SK-N-SH treated with all-trans-retinoic acid at 6 μM for 48 hours (cell line): ENCODE results near the gene LIMK1.
A peak's percentile ranks its signal among the peaks of the same experiment; 100 is the strongest.

ENCODE experiments used
- ATAC-seq: fragments of 200-7000 bp; cut with Tn5 transposase; 3 replicates; pipeline ENCODE4 v1.9.1; 2020; ENCODE audit warnings: mild to moderate bottlenecking, moderate library complexity
- ARNTL ChIP-seq: fragments of 450-650 bp; formaldehyde crosslinking; IDR thresholded peaks from 2 replicates; pipeline ENCODE4 v1.5.0; 2020; ENCODE audit warnings: low read depth, mild to moderate bottlenecking, moderate library complexity, borderline replicate concordance
- BACH2 ChIP-seq: fragments of 250-450 bp; sonication (Bioruptor Pico); IDR thresholded peaks from 2 replicates; pipeline ENCODE4 v1.9.0; 2021; ENCODE audit warnings: mild to moderate bottlenecking, borderline replicate concordance
- CREB5 ChIP-seq: fragments of 250-450 bp; sonication (Bioruptor Pico); IDR thresholded peaks from 2 replicates; pipeline ENCODE4 v1.5.1; 2020; ENCODE audit warnings: low read depth, mild to moderate bottlenecking, moderate library complexity
- CSDC2 ChIP-seq: fragments of 250-450 bp; sonication (Bioruptor Pico); IDR thresholded peaks from 2 replicates; pipeline ENCODE4 v1.5.0; 2020; ENCODE audit warnings: mild to moderate bottlenecking, moderate library complexity
- CSRNP3 ChIP-seq: fragments of 250-450 bp; sonication (Bioruptor Pico); IDR thresholded peaks from 2 replicates; pipeline ENCODE4 v1.5.1; 2021; ENCODE audit warnings: mild to moderate bottlenecking, moderate library complexity
- ESRRG ChIP-seq: fragments of 250-450 bp; sonication (Bioruptor Pico); IDR thresholded peaks from 2 replicates; pipeline ENCODE4 v1.6.1; 2021; ENCODE audit warnings: mild to moderate bottlenecking
- GLIS3 ChIP-seq: fragments of 250-450 bp; sonication (Bioruptor Pico); IDR thresholded peaks from 2 replicates; pipeline ENCODE4 v1.5.0; 2020; ENCODE audit warnings: mild to moderate bottlenecking, moderate library complexity
- ISL1 ChIP-seq: fragments of 250-450 bp; sonication (Bioruptor Pico); IDR thresholded peaks from 2 replicates; pipeline ENCODE4 v2.1.2; 2022; ENCODE audit warnings: mild to moderate bottlenecking, moderate library complexity
- OSR1 ChIP-seq: fragments of 250-450 bp; sonication (Bioruptor Pico); IDR thresholded peaks from 2 replicates; pipeline ENCODE4 v1.8.0; 2022; ENCODE audit warnings: moderate library complexity, mild to moderate bottlenecking, inconsistent platforms
- PATZ1 ChIP-seq: fragments of 250-450 bp; sonication (Bioruptor Pico); IDR thresholded peaks from 2 replicates; pipeline ENCODE4 v1.8.0; 2020; ENCODE audit warnings: mild to moderate bottlenecking, moderate library complexity, borderline replicate concordance
- RARB ChIP-seq: fragments of 250-450 bp; sonication (Bioruptor Pico); IDR thresholded peaks from 2 replicates; pipeline ENCODE4 v1.8.0; 2021; ENCODE audit warnings: mild to moderate bottlenecking, moderate library complexity
- SNAI2 ChIP-seq: fragments of 250-450 bp; sonication (Bioruptor Pico); IDR thresholded peaks from 2 replicates; pipeline ENCODE4 v1.5.0; 2020; ENCODE audit warnings: mild to moderate bottlenecking, moderate library complexity
- TOX ChIP-seq: fragments of 250-450 bp; sonication (Bioruptor Pico); IDR thresholded peaks from 2 replicates; pipeline ENCODE4 v1.8.0; 2021; ENCODE audit warnings: mild to moderate bottlenecking, moderate library complexity, borderline replicate concordance
- TSHZ2 ChIP-seq: fragments of 250-450 bp; sonication (Bioruptor Pico); IDR thresholded peaks from 2 replicates; pipeline ENCODE4 v1.5.0; 2020; ENCODE audit warnings: mild to moderate bottlenecking, moderate library complexity
- ZC3H10 ChIP-seq: fragments of 250-450 bp; sonication (Bioruptor Pico); IDR thresholded peaks from 2 replicates; pipeline ENCODE4 v1.5.1; 2021; ENCODE audit warnings: mild to moderate bottlenecking, moderate library complexity
- ZFP3 ChIP-seq: fragments of 250-450 bp; sonication (Bioruptor Pico); IDR thresholded peaks from 2 replicates; pipeline ENCODE4 v1.5.0; 2020; ENCODE audit warnings: mild to moderate bottlenecking, moderate library complexity
- ZFP30 ChIP-seq: fragments of 450-650 bp; formaldehyde crosslinking; IDR thresholded peaks from 2 replicates; pipeline ENCODE4 v1.5.0; 2022; ENCODE audit warnings: mild to moderate bottlenecking, moderate library complexity
- ZNF565 ChIP-seq: fragments of 450-650 bp; formaldehyde crosslinking; conservative IDR thresholded peaks from 2 replicates; pipeline ENCODE4 v1.5.0; 2020; ENCODE audit warnings: low read depth, mild to moderate bottlenecking, moderate library complexity
- ZNF70 ChIP-seq: fragments of 450-650 bp; formaldehyde crosslinking; IDR thresholded peaks from 2 replicates; pipeline ENCODE4 v1.5.0; 2020; ENCODE audit warnings: mild to moderate bottlenecking, moderate library complexity
- ZNF8 ChIP-seq: fragments of 450-650 bp; formaldehyde crosslinking; IDR thresholded peaks from 2 replicates; pipeline ENCODE4 v1.5.0; 2020; ENCODE audit warnings: mild to moderate bottlenecking, moderate library complexity

LIMK1 gene

GRCh38 chr7:74051193-74051592 lies 32.4 kb upstream of the LIMK1 start:
- TF ChIP-seq ZFP3 (CRISPR knock-in tag) (no peak), ZNF70 (CRISPR knock-in tag) (no peak), CREB5 (CRISPR knock-in tag) (no peak), ISL1 (no peak)
- no peak for ATAC-seq

- TF ChIP-seq ZFP3 (CRISPR knock-in tag) (no peak), PATZ1 (CRISPR knock-in tag) (no peak), TOX (no peak), TSHZ2 (CRISPR knock-in tag) (no peak), ZNF565 (CRISPR knock-in tag) (no peak), CREB5 (CRISPR knock-in tag) (no peak), GLIS3 (CRISPR knock-in tag) (no peak), CSDC2 (no peak), ZNF8 (no peak), ESRRG (CRISPR knock-in tag) (no peak), ZFP30 (CRISPR knock-in tag) (no peak), CSRNP3 (CRISPR knock-in tag) (no peak), OSR1 (CRISPR knock-in tag) (no peak), SNAI2 (CRISPR knock-in tag) (no peak), BACH2 (CRISPR knock-in tag) (no peak), RARB (CRISPR knock-in tag) (no peak), ARNTL (no peak), ZC3H10 (CRISPR knock-in tag) (no peak), ZNF70 (CRISPR knock-in tag) (no peak)
- TF ChIP-seq, all 23 proteins: peak for 0
- ATAC-seq: peak; percentile 79
These were observed 31.8 kb upstream of the LIMK1 start for GRCh38 chr7:74051629-74052410.

- TF ChIP-seq ESRRG (CRISPR knock-in tag): no peak
- TF ChIP-seq OSR1 (CRISPR knock-in tag): no peak
These were observed 31.0 kb upstream of the LIMK1 start for GRCh38 chr7:74052628-74053027.

More at GRCh38 chr7:74052628-74053027, 31.0 kb upstream of the LIMK1 start:
- ATAC-seq: no peak
